Thoracic aorta (tissue), 2 donors: Measurements from ENCODE around the gene PARPBP. TPM values are rescaled to one million over a fixed set of nuclear protein-coding genes. Genes with fewer than 3 reads are reported as not detected.

Experiments used
- ATAC-seq: fragments of 150-250 bp; one replicate; pipeline ENCODE4 v1.8.0; 2017; ENCODE audit warnings: low read depth; ENCODE audit not compliant: insufficient number of reproducible peaks, low FRiP score
- DNase-seq: peaks from one replicate; pipeline ENCODE4 v3.0.0-alpha.2; 2020; ENCODE audit warnings: low spot score
- H3K27ac ChIP-seq, 2 donors: fragments of 200-600 bp; sonication (generic); 1 replicate in 1 of 2; 2 replicates in 1 of 2; pipeline ENCODE4 v1.5.1; 2016; ENCODE audit warnings: mild to moderate bottlenecking in 2 of 2, moderate library complexity in 2 of 2
- H3K27me3 ChIP-seq: fragments of 200-600 bp; sonication (generic); replicated peaks from 2 replicates; pipeline ENCODE4 v1.6.0; 2016; ENCODE audit warnings: mild to moderate bottlenecking; ENCODE audit not compliant: insufficient read depth
- H3K36me3 ChIP-seq: fragments of 200-600 bp; sonication (generic); one replicate; pipeline ENCODE4 v1.5.1; 2016
- H3K4me1 ChIP-seq, 2 donors: fragments of 200-600 bp; sonication (generic); 1 replicate in 1 of 2; 2 replicates in 1 of 2; pipeline versions ENCODE4 v1.5.1 to v1.6.0; 2016; ENCODE audit warnings: low read depth in 2 of 2, mild to moderate bottlenecking in 1 of 2; ENCODE audit not compliant: control insufficient read depth in 1 of 2
- H3K4me3 ChIP-seq: fragments of 200-600 bp; sonication (generic); 2 replicates; pipeline ENCODE4 v1.5.1; 2016; ENCODE audit warnings: mild to moderate bottlenecking
- H3K9me3 ChIP-seq: fragments of 200-600 bp; sonication (generic); 2 replicates; pipeline ENCODE4 v1.5.1; 2016
- total RNA-seq, 2 donors: library from RNA; depleted of rRNA; stranded (reverse); fragments of >200 nt; gene quantifications; one replicate each; pipeline versions ENCODE4 v1.1.0 to v1.2.3, GENCODE V29; 2016
- TF ChIP-seq, protein P1 (sequence below): fragments of 200-600 bp; sonication (generic); IDR thresholded peaks from one replicate; pipeline ENCODE4 v1.5.1; 2019; ENCODE audit warnings: antibody characterized with exemption

Gene PARPBP
- total RNA-seq, 2 donors from 2014 or later = 0.27 to 2.6 TPM

DNA sequence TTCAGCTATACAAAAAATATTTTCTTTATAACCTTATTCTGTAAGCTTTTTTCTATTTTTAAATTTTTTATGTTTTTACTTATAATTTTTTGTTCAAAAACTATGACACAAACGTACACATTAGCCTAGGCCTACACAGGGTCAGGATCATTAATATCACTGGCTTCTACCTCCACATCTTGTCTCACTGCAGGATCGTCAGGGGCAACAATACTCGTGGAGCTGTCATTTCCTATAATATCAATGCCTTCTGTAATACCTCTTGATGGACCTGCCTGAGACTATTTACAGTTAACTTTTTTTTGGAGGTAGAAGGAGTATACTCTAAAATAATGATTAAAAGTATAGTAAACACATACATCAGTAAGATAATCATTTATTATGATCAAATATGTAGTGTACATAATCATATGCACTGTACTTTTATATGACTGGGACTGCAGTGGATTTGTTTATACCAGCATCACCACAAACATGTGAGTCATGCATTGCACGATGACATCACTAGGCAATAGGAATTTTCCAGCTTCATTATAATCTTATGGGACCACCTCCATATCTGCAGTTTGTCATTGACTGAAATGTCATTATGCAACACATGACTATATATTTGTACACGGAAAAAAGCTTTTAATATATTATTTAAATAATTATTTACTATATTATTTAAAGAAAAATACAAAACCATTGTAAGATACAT lies 96.2 kb downstream of the PARPBP start:
- H3K36me3 ChIP-seq = no peaks in the 10 kb centered on the region
- TF ChIP-seq, protein P1, sequence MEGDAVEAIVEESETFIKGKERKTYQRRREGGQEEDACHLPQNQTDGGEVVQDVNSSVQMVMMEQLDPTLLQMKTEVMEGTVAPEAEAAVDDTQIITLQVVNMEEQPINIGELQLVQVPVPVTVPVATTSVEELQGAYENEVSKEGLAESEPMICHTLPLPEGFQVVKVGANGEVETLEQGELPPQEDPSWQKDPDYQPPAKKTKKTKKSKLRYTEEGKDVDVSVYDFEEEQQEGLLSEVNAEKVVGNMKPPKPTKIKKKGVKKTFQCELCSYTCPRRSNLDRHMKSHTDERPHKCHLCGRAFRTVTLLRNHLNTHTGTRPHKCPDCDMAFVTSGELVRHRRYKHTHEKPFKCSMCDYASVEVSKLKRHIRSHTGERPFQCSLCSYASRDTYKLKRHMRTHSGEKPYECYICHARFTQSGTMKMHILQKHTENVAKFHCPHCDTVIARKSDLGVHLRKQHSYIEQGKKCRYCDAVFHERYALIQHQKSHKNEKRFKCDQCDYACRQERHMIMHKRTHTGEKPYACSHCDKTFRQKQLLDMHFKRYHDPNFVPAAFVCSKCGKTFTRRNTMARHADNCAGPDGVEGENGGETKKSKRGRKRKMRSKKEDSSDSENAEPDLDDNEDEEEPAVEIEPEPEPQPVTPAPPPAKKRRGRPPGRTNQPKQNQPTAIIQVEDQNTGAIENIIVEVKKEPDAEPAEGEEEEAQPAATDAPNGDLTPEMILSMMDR = no peak
- no peak overlapping the region for H3K27ac ChIP-seq
- ATAC-seq (no peak), DNase-seq (no peak)
- no peaks in the 10 kb centered on the region for H3K4me1 ChIP-seq
- H3K4me3 ChIP-seq = no peak overlapping the region
- no peaks in the 10 kb centered on the region for H3K27me3 ChIP-seq
- H3K9me3 ChIP-seq = no peaks in the 10 kb centered on the region

DNA sequence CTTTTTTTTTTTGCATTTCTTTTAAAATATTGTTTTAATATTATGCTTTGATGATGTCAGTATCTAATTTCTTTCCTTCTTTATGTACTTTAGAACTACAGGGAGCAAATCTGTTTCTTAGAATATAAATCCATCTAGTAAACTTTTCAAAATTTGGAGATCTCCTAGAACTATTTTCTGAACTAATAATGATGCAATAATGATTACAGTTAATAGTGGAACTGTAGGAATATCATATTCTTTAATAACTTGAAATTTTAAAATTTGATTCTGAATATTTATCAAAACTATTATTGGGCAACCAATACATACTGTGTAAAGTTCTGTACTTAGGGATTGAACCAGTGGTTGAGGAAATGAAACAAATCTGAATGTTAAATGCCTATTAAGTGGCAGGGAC lies 100.8 kb downstream of the PARPBP start:
- Histone ChIP-seq H3K4me3 (no peak overlapping the region), H3K27ac (no peak overlapping the region), H3K27me3 (no peaks in the 10 kb centered on the region), H3K36me3 (no peaks in the 10 kb centered on the region), H3K4me1 (no peaks in the 10 kb centered on the region), H3K9me3 (no peaks in the 10 kb centered on the region)
- ATAC-seq (no peak), DNase-seq (no peak)
- TF ChIP-seq, protein P1 = no peak

DNA sequence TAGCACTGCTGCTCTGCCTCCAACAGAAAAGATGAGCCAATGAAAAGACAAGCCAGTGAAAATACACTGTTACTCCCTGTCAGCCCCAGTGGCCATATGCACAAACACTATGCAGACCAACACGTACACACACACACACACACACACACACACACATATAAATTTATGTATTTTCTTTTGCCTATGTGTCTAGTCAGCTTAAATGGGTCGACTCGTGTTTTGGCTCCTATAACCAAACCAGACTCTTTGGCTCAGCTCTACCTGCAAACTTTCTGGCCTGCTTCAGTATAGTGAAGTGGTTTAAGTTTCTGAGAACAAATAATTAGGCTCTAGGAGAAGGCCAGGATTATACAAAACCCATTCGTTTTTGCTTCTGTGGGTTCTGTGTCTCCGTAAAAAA lies 108.0 kb downstream of the PARPBP start:
- H3K4me1 ChIP-seq = no peaks in the 10 kb centered on the region
- no peaks in the 10 kb centered on the region for H3K27me3 ChIP-seq
- no peak overlapping the region for H3K27ac ChIP-seq
- ATAC-seq (no peak), DNase-seq (no peak)
- H3K4me3 ChIP-seq = no peak overlapping the region
- H3K9me3 ChIP-seq = no peaks in the 10 kb centered on the region
- TF ChIP-seq, protein P1 = no peak
- no peaks in the 10 kb centered on the region for H3K36me3 ChIP-seq

DNA sequence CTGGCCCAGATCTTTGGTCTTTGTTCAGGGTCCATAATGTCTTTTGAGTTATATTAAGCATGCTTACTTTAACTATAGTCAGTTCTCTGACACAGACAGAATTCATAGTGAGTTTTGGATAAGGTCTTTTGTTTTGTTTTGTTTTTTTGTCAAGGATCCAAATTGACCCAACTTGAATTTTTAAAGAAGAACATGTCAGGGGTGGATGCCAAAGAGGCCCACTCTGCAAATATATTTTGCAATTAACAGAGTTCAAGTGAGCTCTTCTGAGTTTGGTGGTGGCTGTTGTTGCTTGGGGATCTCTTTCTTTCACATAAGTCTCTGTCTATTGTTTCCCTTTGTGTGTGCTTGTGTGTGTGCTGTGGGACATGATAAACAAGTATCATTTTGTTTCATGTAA lies 112.1 kb downstream of the PARPBP start:
- no peak for DNase-seq
- H3K36me3 ChIP-seq = no peaks in the 10 kb centered on the region

DNA sequence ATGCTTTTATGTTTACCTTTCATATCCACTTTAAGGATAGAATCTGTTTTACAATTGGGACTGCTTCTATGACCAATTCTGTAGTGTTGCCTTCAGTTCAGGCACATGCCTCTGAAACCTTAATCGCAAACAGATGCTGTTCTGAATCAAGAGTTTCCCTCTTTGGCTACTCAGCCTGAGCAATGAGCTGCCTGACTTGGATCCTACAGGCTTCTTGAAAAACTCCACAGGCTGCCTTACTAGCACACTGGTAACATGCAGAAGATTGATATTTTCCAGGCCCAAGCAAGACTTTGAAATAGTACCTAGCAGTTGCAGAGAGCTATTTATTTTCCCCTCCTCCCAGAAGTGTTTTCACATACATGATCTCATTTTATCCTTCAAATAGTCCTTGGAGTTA lies 112.5 kb downstream of the PARPBP start:
- H3K36me3 ChIP-seq = no peaks in the 10 kb centered on the region
- no peak for ATAC-seq
- no peaks in the 10 kb centered on the region for H3K9me3 ChIP-seq
- no peaks in the 10 kb centered on the region for H3K4me1 ChIP-seq
- H3K27ac ChIP-seq = no peak overlapping the region
- no peak overlapping the region for H3K4me3 ChIP-seq
- TF ChIP-seq, protein P1 = no peak
- H3K27me3 ChIP-seq = no peaks in the 10 kb centered on the region
- no peak for DNase-seq

More for the DNA sequence above, 112.1 kb downstream of the PARPBP start:
- TF ChIP-seq, protein P1 = no peak
- Histone ChIP-seq H3K27me3 (no peaks in the 10 kb centered on the region), H3K27ac (no peak overlapping the region), H3K9me3 (no peaks in the 10 kb centered on the region), H3K4me1 (no peaks in the 10 kb centered on the region), H3K4me3 (no peak overlapping the region)
- no peak for ATAC-seq
